K562 (cell line): Measurements from ENCODE around the gene U2SURP. TPM values are rescaled to one million over a fixed set of nuclear protein-coding genes. Genes with fewer than 3 reads are reported as not detected.
"Not testable (repeated sequence)": the region's sequence is repeated elsewhere in the genome, so short reads cannot be mapped to it uniquely, and the experiment has no call there.

Experiments used
- ATAC-seq: fragments of 200-7000 bp; cut with Tn5 transposase; 3 replicates; pipeline ENCODE4 v1.9.1; 2020; ENCODE audit warnings: moderate library complexity
- BruUV-seq: library from RNA; stranded (reverse); fragments of 400-500 nt; replicated peaks from 2 replicates; lab custom pipeline; 2021; lab: Mats Ljungman, UMichigan
- CTCF ChIA-PET: fragments of 300-600 bp; formaldehyde crosslinking; extraction: SDS; loops from one replicate; lab custom pipeline; 2021; ENCODE audit warnings: low intra/inter-chr PET ratio; lab: Yijun Ruan, JAX
- POLR2A ChIA-PET: fragments of 300-600, 350-650 bp; sonication (Branson Sonifier 250); formaldehyde crosslinking; extraction: SDS; loops from one replicate; lab custom pipeline; 2021; ENCODE audit warnings: antibody characterized with exemption, inconsistent platforms; lab: Yijun Ruan, JAX
- DNase-seq, 4 experiments: peaks; one replicate each; pipeline versions ENCODE4 v3.0.0 to v3.0.0-alpha.2; 2011 to 2018; ENCODE audit warnings: low spot score in 3 of 4, mixed read lengths in 3 of 4; ENCODE audit errors: extremely low read depth in 1 of 4
- FAIRE-seq: peaks from 2 replicates; lab custom pipeline; 2011; peaks lifted over from hg19 to GRCh38; lab: Jason Lieb, UNC
- H2AFZ ChIP-seq: 2 replicates; pipeline ENCODE4 v1.6.0; 2011; ENCODE audit warnings: low read depth, low read length, control low read depth, inconsistent platforms
- H3K27ac ChIP-seq: fragments of 200-600 bp; 3 replicates; pipeline ENCODE4 v1.8.0; 2011; ENCODE audit warnings: low read depth, mild to moderate bottlenecking, control low read depth, inconsistent platforms, low read length, moderate library complexity, mixed read lengths; ENCODE audit errors: extremely low read depth
- H3K27me3 ChIP-seq, 2 experiments: fragments of 300-600 bp in 1 of 2; 2 replicates in 1 of 2; 3 replicates in 1 of 2; pipeline versions ENCODE4 v1.6.0 to v1.8.0; 2011; ENCODE audit warnings: inconsistent platforms in 2 of 2, low read length in 2 of 2, mild to moderate bottlenecking in 1 of 2, mixed read lengths in 1 of 2, moderate library complexity in 1 of 2; ENCODE audit not compliant: control insufficient read depth in 2 of 2, insufficient read depth in 2 of 2
- H3K36me3 ChIP-seq: fragments of 300-600 bp; 3 replicates; pipeline ENCODE4 v1.8.0; 2011; ENCODE audit warnings: mild to moderate bottlenecking, low read length, inconsistent platforms; ENCODE audit not compliant: control insufficient read depth, insufficient read depth
- H3K4me1 ChIP-seq, 2 experiments: fragments of 200-600 bp in 1 of 2; replicated peaks in 1 of 2; 2 replicates in 1 of 2; 3 replicates in 1 of 2; pipeline versions ENCODE4 v1.5.1 to v1.8.0; 2011; ENCODE audit warnings: inconsistent platforms in 2 of 2, low read length in 2 of 2, mild to moderate bottlenecking in 1 of 2, mixed read lengths in 1 of 2, moderate library complexity in 1 of 2; ENCODE audit not compliant: control insufficient read depth in 2 of 2, insufficient read depth in 2 of 2
- H3K4me2 ChIP-seq: 2 replicates; pipeline ENCODE4 v1.6.1; 2011; ENCODE audit warnings: low read length, control low read depth, inconsistent platforms, mixed read lengths; ENCODE audit not compliant: insufficient read depth
- H3K4me3 ChIP-seq: fragments of 200-600 bp; sonication (generic), shearing (Covaris generic); 2 replicates; pipeline ENCODE4 v1.5.1; 2016; ENCODE audit warnings: control low read depth, inconsistent platforms
- H3K79me2 ChIP-seq: fragments of 200-600 bp; 3 replicates; pipeline ENCODE4 v1.8.0; 2011; ENCODE audit warnings: low read length, inconsistent platforms; ENCODE audit not compliant: control insufficient read depth, insufficient read depth
- H3K9ac ChIP-seq, 2 experiments: 2 replicates each; pipeline versions ENCODE4 v1.6.0 to v1.6.1; 2011; ENCODE audit warnings: low read depth in 2 of 2, low read length in 2 of 2, control low read depth in 1 of 2, inconsistent platforms in 1 of 2, mild to moderate bottlenecking in 1 of 2, mixed read lengths in 1 of 2; ENCODE audit not compliant: insufficient read depth in 1 of 2
- H3K9me1 ChIP-seq: one replicate; pipeline ENCODE4 v1.6.0; 2011; ENCODE audit warnings: inconsistent platforms, mild to moderate bottlenecking, low read length, moderate library complexity; ENCODE audit not compliant: control insufficient read depth, insufficient read depth
- H3K9me3 ChIP-seq: replicated peaks from 2 replicates; pipeline ENCODE4 v1.5.1; 2011; ENCODE audit warnings: low read depth, low read length, inconsistent platforms; ENCODE audit not compliant: control insufficient read depth, insufficient read depth
- H4K20me1 ChIP-seq: replicated peaks from 2 replicates; pipeline ENCODE4 v1.6.1; 2011; ENCODE audit warnings: low read length, inconsistent platforms, mixed read lengths; ENCODE audit not compliant: control insufficient read depth, insufficient read depth
- PCBP1 ChIP-seq: fragments of 200-400 bp; formaldehyde crosslinking; IDR thresholded peaks from 2 replicates; pipeline ENCODE4 v1.6.1; 2018; ENCODE audit warnings: mild to moderate bottlenecking, low read depth, low read length; ENCODE audit not compliant: poor library complexity, severe bottlenecking
- XRCC4 ChIP-seq: IDR thresholded peaks from one replicate; pipeline ENCODE4 v1.6.1; 2011; ENCODE audit not compliant: insufficient read depth, insufficient read length; ENCODE audit errors: extremely low read depth
- WGBS: fragments of 100-300 bp; shearing (Covaris generic); methylation state at CpG from one replicate; pipeline ENCODE4 v1.1.6; 2016; ENCODE audit warnings: low coverage, mixed read lengths; ENCODE audit not compliant: insufficient coverage; ENCODE audit errors: missing lambda C conversion rate; 5-methylcytosine and 5-hydroxymethylcytosine counted together
- in situ Hi-C: fragments of 300-500 bp; cut with MboI; formaldehyde crosslinking; loops from 4 replicates; pipeline ENCODE4 v1.15.0; 2018; ENCODE audit warnings: inconsistent platforms, mixed read lengths
- intact Hi-C: fragments of 100-400 bp; cut with micrococcal nuclease; formaldehyde crosslinking; loops from 2 replicates; pipeline ENCODE4 v1.14.2; 2022
- polyA plus RNA-seq, 8 experiments: library from polyadenylated mRNA; depleted of rRNA in 4 of 8; stranded (reverse) in 5 of 8; unstranded in 3 of 8; fragments of >200 nt; fragmentation: Nextera tagmentation in 2 of 8; fragmentation: Illumina TruSeq in 1 of 8; extraction: Ambion mirVana in 2 of 8; extraction: Trizol in 1 of 8; gene quantifications; 2 replicates each; pipeline versions ENCODE4 v1.2.1 to v1.2.3, GENCODE V29; 2011 to 2014; ENCODE audit warnings: inconsistent platforms in 1 of 8, missing spikeins in 1 of 8
- total RNA-seq, 7 experiments: library from RNA; depleted of rRNA in 6 of 7; stranded (reverse); fragments of >200 nt in 6 of 7; fragmentation: Illumina TruSeq in 2 of 7; extraction: Trizol in 2 of 7; gene quantifications; 2 replicates each; pipeline versions ENCODE4 v1.2.1 to v1.2.3, GENCODE V29; 2011 to 2021; ENCODE audit warnings: low replicate concordance in 1 of 7
- TF ChIP-seq, protein P1 (sequence below): fragments of 250-450 bp; sonication (Bioruptor Pico); IDR thresholded peaks from 2 replicates; pipeline ENCODE4 v1.4.0; 2020; ENCODE audit warnings: mild to moderate bottlenecking, moderate library complexity, borderline replicate concordance
- TF ChIP-seq, protein P2 (sequence below): fragments of 250-450 bp; sonication (Bioruptor Pico); IDR thresholded peaks from 2 replicates; pipeline ENCODE4 v1.8.0; 2022; ENCODE audit warnings: inconsistent platforms, mild to moderate bottlenecking, moderate library complexity, borderline replicate concordance
- TF ChIP-seq, protein P3 (sequence below): fragments of 450-650 bp; IDR thresholded peaks from 2 replicates; pipeline ENCODE4 v1.6.1; 2018; ENCODE audit not compliant: partially characterized antibody

The U2SURP gene
- total and polyA plus RNA-seq, 9 of the 15 experiments (the other 6 are each of a cell fraction or from before 2014, with no cell fraction given): 128 to 322 (median 191) TPM

DNA sequence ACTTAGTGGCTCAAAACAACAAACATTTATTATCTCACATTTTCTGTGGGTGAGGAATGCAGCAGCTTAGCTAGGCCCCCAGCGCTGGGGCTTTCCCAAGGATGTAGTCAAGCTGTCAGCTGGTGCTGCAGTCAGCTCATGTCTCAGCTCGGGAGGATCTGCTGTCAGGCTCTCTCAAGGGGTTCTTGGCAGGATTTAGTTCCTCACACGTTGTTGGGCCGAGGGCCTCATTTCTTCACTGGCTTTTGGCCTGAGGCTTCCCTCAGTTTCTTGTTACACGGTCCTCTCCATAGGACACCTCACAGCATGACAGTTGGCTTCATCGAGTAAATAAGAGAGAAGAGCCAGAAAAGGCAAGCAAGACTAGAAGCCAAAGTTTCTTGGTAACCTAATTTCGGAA lies 13.7 kb upstream of the U2SURP start (continued):
- TF ChIP-seq, protein P1, sequence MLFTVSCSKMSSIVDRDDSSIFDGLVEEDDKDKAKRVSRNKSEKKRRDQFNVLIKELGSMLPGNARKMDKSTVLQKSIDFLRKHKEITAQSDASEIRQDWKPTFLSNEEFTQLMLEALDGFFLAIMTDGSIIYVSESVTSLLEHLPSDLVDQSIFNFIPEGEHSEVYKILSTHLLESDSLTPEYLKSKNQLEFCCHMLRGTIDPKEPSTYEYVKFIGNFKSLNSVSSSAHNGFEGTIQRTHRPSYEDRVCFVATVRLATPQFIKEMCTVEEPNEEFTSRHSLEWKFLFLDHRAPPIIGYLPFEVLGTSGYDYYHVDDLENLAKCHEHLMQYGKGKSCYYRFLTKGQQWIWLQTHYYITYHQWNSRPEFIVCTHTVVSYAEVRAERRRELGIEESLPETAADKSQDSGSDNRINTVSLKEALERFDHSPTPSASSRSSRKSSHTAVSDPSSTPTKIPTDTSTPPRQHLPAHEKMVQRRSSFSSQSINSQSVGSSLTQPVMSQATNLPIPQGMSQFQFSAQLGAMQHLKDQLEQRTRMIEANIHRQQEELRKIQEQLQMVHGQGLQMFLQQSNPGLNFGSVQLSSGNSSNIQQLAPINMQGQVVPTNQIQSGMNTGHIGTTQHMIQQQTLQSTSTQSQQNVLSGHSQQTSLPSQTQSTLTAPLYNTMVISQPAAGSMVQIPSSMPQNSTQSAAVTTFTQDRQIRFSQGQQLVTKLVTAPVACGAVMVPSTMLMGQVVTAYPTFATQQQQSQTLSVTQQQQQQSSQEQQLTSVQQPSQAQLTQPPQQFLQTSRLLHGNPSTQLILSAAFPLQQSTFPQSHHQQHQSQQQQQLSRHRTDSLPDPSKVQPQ (CRISPR knock-in tag): no peak
- no peak for TF ChIP-seq PCBP1
- TF ChIP-seq, protein P2, sequence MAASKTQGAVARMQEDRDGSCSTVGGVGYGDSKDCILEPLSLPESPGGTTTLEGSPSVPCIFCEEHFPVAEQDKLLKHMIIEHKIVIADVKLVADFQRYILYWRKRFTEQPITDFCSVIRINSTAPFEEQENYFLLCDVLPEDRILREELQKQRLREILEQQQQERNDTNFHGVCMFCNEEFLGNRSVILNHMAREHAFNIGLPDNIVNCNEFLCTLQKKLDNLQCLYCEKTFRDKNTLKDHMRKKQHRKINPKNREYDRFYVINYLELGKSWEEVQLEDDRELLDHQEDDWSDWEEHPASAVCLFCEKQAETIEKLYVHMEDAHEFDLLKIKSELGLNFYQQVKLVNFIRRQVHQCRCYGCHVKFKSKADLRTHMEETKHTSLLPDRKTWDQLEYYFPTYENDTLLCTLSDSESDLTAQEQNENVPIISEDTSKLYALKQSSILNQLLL: no peak
- no peak for TF ChIP-seq XRCC4
- TF ChIP-seq, all 486 proteins: peak for 0

DNA sequence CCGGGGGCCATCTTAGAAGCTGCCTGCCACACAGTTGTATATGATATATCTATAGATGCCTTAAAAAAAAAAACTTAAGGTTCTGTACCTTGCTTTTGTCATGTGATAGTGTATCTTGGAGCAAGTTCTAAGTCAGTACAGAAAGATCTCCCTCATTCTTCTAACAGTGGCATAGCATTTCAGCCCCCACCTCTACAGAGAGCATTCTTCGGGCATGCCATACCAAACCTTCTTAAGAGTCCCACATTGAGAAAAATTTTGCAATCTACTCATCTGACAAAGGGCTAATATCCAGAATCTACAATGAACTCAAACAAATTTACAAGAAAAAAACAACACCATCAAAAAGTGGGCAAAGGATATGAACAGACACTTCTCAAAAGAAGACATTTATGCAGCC lies 13.1 kb upstream of the U2SURP start:
- POLR2A ChIA-PET, H3K79me2 ChIP-seq, H3K27me3 ChIP-seq, H4K20me1 ChIP-seq, DNase-seq, ATAC-seq, H3K36me3 ChIP-seq, FAIRE-seq, H3K27ac ChIP-seq, intact Hi-C loops, H3K9ac ChIP-seq, in situ Hi-C loops, H3K4me2 ChIP-seq, BruUV-seq, H3K9me3 ChIP-seq, H3K9me1 ChIP-seq, H3K4me3 ChIP-seq: not testable (repeated sequence)
- WGBS: 86% methylated on average over 2 of the region's 2 CpGs
- H3K4me1 ChIP-seq: peaks cover 0 to 15% of the 10 kb centered on the region in 2 experiments; a peak in 3 of 5 replicates
- H2AFZ ChIP-seq: 0 out of 2 replicates have a peak overlapping the region, but pooled peaks have one; percentile 12
- TF ChIP-seq, protein P3, sequence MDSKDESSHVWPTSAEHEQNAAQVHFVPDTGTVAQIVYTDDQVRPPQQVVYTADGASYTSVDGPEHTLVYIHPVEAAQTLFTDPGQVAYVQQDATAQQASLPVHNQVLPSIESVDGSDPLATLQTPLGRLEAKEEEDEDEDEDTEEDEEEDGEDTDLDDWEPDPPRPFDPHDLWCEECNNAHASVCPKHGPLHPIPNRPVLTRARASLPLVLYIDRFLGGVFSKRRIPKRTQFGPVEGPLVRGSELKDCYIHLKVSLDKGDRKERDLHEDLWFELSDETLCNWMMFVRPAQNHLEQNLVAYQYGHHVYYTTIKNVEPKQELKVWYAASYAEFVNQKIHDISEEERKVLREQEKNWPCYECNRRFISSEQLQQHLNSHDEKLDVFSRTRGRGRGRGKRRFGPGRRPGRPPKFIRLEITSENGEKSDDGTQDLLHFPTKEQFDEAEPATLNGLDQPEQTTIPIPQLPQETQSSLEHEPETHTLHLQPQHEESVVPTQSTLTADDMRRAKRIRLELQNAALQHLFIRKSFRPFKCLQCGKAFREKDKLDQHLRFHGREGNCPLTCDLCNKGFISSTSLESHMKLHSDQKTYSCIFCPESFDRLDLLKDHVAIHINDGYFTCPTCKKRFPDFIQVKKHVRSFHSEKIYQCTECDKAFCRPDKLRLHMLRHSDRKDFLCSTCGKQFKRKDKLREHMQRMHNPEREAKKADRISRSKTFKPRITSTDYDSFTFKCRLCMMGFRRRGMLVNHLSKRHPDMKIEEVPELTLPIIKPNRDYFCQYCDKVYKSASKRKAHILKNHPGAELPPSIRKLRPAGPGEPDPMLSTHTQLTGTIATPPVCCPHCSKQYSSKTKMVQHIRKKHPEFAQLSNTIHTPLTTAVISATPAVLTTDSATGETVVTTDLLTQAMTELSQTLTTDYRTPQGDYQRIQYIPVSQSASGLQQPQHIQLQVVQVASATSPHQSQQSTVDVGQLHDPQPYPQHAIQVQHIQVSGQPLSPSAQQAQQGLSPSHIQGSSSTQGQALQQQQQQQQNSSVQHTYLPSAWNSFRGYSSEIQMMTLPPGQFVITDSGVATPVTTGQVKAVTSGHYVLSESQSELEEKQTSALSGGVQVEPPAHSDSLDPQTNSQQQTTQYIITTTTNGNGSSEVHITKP: peak; percentile 46
- CTCF ChIA-PET: interaction anchor here (0.8 to 2.2 kb wide), 2 partner anchors 59 to 401 kb away, joined by 3 to 12 read pairs; no protein-coding TSS in a partner anchor
